HepG2 (cell line): ENCODE measurements around the gene FAM111A. TPM values are rescaled to one million over a fixed set of nuclear protein-coding genes. Genes with fewer than 3 reads are reported as not detected.

Experiments used
- ATRX ChIP-seq: sonication (generic); formaldehyde crosslinking; IDR thresholded peaks from 2 replicates; pipeline ENCODE4 v1.4.0; 2020; ENCODE audit warnings: missing genetic modification reagents, borderline replicate concordance
- GTF2F1 ChIP-seq: fragments of 150-350 bp; IDR thresholded peaks from 2 replicates; pipeline ENCODE4 v1.6.1; 2014; ENCODE audit warnings: low read length
- NFE2 ChIP-seq: sonication (generic); formaldehyde crosslinking; IDR thresholded peaks from 2 replicates; pipeline ENCODE4 v1.4.0; 2020; ENCODE audit warnings: missing genetic modification reagents
- PLSCR1 ChIP-seq: sonication (generic); formaldehyde crosslinking; IDR thresholded peaks from 2 replicates; pipeline ENCODE4 v1.5.0; 2020; ENCODE audit warnings: missing genetic modification reagents, mild to moderate bottlenecking, borderline replicate concordance
- PTBP1 ChIP-seq: fragments of 200-400 bp; formaldehyde crosslinking; IDR thresholded peaks from 2 replicates; pipeline ENCODE4 v1.6.1; 2018; ENCODE audit warnings: low read length, low read depth; ENCODE audit not compliant: poor library complexity, severe bottlenecking
- SALL1 ChIP-seq: sonication (generic); formaldehyde crosslinking; IDR thresholded peaks from 2 replicates; pipeline ENCODE4 v1.8.0; 2022; ENCODE audit warnings: mild to moderate bottlenecking, missing genetic modification reagents
- XBP1 ChIP-seq: sonication (generic); formaldehyde crosslinking; IDR thresholded peaks from 2 replicates; pipeline ENCODE4 v1.5.0; 2020; ENCODE audit warnings: missing genetic modification reagents
- YY1 ChIP-seq: IDR thresholded peaks from 2 replicates; pipeline ENCODE4 v1.6.1; 2011; ENCODE audit warnings: low read length, low read depth, moderate library complexity, mild to moderate bottlenecking; ENCODE audit not compliant: insufficient read depth, insufficient replicate concordance
- ZHX2 ChIP-seq, 2 experiments: sonication (generic) in 1 of 2; formaldehyde crosslinking in 1 of 2; IDR thresholded peaks; 2 replicates each; pipeline versions ENCODE4 v1.6.1 to v1.9.0; 2014 to 2022; ENCODE audit warnings: antibody characterized with exemption in 1 of 2, borderline replicate concordance in 1 of 2, inconsistent platforms in 1 of 2, low read depth in 1 of 2, missing genetic modification reagents in 1 of 2
- ZMAT5 ChIP-seq: sonication (generic); formaldehyde crosslinking; IDR thresholded peaks from 2 replicates; pipeline ENCODE4 v1.5.0; 2020; ENCODE audit warnings: mild to moderate bottlenecking, low read depth, missing genetic modification reagents, borderline replicate concordance
- ZNF10 ChIP-seq: sonication (generic); formaldehyde crosslinking; IDR thresholded peaks from 2 replicates; pipeline ENCODE4 v1.4.0; 2020; ENCODE audit warnings: mild to moderate bottlenecking, low read depth, missing genetic modification reagents, borderline replicate concordance
- ZNF431 ChIP-seq: sonication (generic); formaldehyde crosslinking; IDR thresholded peaks from 2 replicates; pipeline ENCODE4 v1.9.0; 2022; ENCODE audit warnings: missing genetic modification reagents, low read depth, mild to moderate bottlenecking, borderline replicate concordance
- ZNF629 ChIP-seq: sonication (generic); formaldehyde crosslinking; conservative IDR thresholded peaks from 2 replicates; pipeline ENCODE4 v1.5.0; 2020; ENCODE audit warnings: missing genetic modification reagents
- ZNF770 ChIP-seq: sonication (generic); formaldehyde crosslinking; IDR thresholded peaks from 2 replicates; pipeline ENCODE4 v1.5.0; 2020; ENCODE audit warnings: mild to moderate bottlenecking, missing genetic modification reagents
- ZNF775 ChIP-seq: sonication (generic); formaldehyde crosslinking; IDR thresholded peaks from 2 replicates; pipeline ENCODE4 v1.4.0; 2020; ENCODE audit warnings: missing genetic modification reagents, mild to moderate bottlenecking, moderate library complexity, borderline replicate concordance
- ZNF883 ChIP-seq: sonication (generic); formaldehyde crosslinking; IDR thresholded peaks from 2 replicates; pipeline ENCODE4 v1.5.1; 2020; ENCODE audit warnings: mild to moderate bottlenecking, missing genetic modification reagents; ENCODE audit errors: not compliant biosample characterization
- polyA plus RNA-seq, 8 experiments: library from polyadenylated mRNA; depleted of rRNA in 3 of 8; stranded (reverse) in 7 of 8; unstranded in 1 of 8; fragments of >200 nt; fragmentation: Illumina TruSeq in 4 of 8; extraction: Trizol in 4 of 8; gene quantifications; 2 replicates each; pipeline versions ENCODE4 v1.2.1 to v1.2.3, GENCODE V29; 2011 to 2016; ENCODE audit warnings: low read depth in 4 of 8, missing spikeins in 1 of 8, mixed read lengths in 1 of 8; ENCODE audit not compliant: insufficient read depth in 1 of 8
- total RNA-seq, 5 experiments: library from RNA; depleted of rRNA; stranded (reverse); fragments of >200 nt; fragmentation: Illumina TruSeq; extraction: Trizol; gene quantifications; 2 replicates each; pipeline ENCODE4 v1.2.3, GENCODE V29; 2016; ENCODE audit warnings: low read depth in 1 of 5

FAM111A gene
- total and polyA plus RNA-seq, 2 of the 13 experiments (the other 11 are each of a cell fraction or from before 2014, with no cell fraction given) = 3.2 to 13.5 TPM

- 0 out of 2 replicates have a peak, but pooled peaks have one; percentile 39 for TF ChIP-seq ZHX2 (IDR thresholded peaks at IDR 0.05; ENCODE audit: low read depth)
- TF ChIP-seq ZHX2 (CRISPR knock-in tag; IDR thresholded peaks at IDR 0.05; ENCODE audit: borderline replicate concordance) = no peak
- no peak for TF ChIP-seq XBP1 (CRISPR knock-in tag)
- no peak for TF ChIP-seq NFE2 (CRISPR knock-in tag)
- no peak for TF ChIP-seq YY1
- no peak for TF ChIP-seq PLSCR1 (CRISPR knock-in tag)
- no peak for TF ChIP-seq ZNF883 (CRISPR knock-in tag)
- TF ChIP-seq GTF2F1 = no peak
- no peak for TF ChIP-seq PTBP1
- no peak for TF ChIP-seq ZNF431 (CRISPR knock-in tag)
- no peak for TF ChIP-seq ZNF770 (CRISPR knock-in tag)
- no peak for TF ChIP-seq ZNF10 (CRISPR knock-in tag)
- TF ChIP-seq ATRX (CRISPR knock-in tag) = no peak
- no peak for TF ChIP-seq ZNF775
- TF ChIP-seq ZMAT5 (CRISPR knock-in tag) = no peak
- no peak for TF ChIP-seq ZNF629
- TF ChIP-seq SALL1 (CRISPR knock-in tag) = 0 out of 2 replicates have a peak, but pooled peaks have one; percentile 3
Measured at GRCh38 chr11:59106363-59107336, 36.0 kb upstream of the FAM111A start, which contains the start of gene FAM111B (continued).
